ENCODE data around the gene GPC3.

- no peak for TF ChIP-seq ZNF148 (tag by site-specific recombination; IDR thresholded peaks at IDR 0.05; ENCODE audit: borderline replicate concordance)
- TF ChIP-seq CTCF (tag by site-specific recombination; IDR thresholded peaks at IDR 0.05), result no peak
- no peak for TF ChIP-seq KLF9 (tag by site-specific recombination; IDR thresholded peaks at IDR 0.05; ENCODE audit: low read depth)
- TF ChIP-seq ZBTB8A (tag by site-specific recombination; IDR thresholded peaks at IDR 0.05), result no peak
- no peak for TF ChIP-seq BCL11B (tag by site-specific recombination; IDR thresholded peaks at IDR 0.05; ENCODE audit: low read depth)
- no peak for TF ChIP-seq ZBTB21 (tag by site-specific recombination; IDR thresholded peaks at IDR 0.05)
- TF ChIP-seq ZBTB7A (tag by site-specific recombination; IDR thresholded peaks at IDR 0.05; ENCODE audit: low read depth), result no peak
- TF ChIP-seq ZNF140 (tag by site-specific recombination; IDR thresholded peaks at IDR 0.05), result no peak
- no peak for TF ChIP-seq ZNF121 (tag by site-specific recombination; IDR thresholded peaks at IDR 0.05)
Observed at GRCh38 chrX:133988010-133988409, 2.6 kb upstream of the GPC3 start.

Measured in HEK293 (cell line).